GM03348 (cell line): ENCODE results near the gene BAD.

Source experiments
- DNase-seq: peaks from one replicate; pipeline ENCODE4 v3.0.0; 2012; ENCODE audit warnings: low spot score

Gene BAD

DNA sequence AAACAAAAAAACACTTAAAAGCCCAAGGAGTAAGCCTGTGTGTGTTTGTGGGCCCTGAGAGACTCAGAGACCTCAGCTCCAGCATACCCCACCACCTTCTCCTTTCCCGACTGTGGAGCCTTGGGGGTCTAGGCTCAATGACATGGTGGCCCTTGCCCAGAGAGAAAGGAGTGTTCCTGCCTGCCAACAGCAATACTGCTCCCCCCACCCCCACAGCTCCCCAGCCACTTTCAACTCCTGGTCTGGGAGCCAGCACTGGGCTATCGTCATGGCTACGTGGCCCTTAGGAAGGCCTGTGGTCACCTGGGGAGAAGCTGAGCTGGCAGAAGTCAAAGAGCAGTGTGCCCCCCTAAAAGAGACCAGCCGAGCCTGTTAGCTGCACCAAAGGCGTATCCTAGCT, 40.4 kb downstream of the BAD start:
- no peak for DNase-seq

DNA sequence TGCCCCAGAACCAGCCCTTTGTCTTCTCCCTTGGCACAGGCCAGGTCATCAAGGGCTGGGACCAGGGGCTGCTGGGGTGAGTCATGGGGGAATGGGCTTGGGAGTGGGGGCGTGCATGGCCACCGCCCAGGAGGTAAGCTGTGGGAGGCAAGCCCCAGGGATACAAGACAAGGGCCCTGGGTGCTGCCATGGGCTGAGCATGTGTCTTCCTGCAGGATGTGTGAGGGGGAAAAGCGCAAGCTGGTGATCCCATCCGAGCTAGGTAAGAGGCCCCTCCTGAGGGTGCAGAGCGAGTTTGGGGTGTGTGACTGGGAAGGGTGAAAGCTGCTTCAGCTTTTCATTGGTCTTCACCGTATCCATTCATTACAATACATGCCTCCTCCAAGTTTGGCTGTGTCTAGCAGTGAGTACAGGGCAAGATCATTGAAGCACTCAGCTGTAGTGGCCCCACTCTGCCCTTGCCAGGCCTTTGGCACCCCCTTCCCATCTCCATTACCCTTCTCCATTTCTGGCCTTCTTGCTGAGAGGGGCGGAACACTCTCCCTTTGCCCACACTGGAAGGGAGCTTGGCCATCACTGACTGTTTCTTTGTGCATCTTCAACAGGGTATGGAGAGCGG, 41.1 kb downstream of the BAD start:
- no peak for DNase-seq

DNA sequence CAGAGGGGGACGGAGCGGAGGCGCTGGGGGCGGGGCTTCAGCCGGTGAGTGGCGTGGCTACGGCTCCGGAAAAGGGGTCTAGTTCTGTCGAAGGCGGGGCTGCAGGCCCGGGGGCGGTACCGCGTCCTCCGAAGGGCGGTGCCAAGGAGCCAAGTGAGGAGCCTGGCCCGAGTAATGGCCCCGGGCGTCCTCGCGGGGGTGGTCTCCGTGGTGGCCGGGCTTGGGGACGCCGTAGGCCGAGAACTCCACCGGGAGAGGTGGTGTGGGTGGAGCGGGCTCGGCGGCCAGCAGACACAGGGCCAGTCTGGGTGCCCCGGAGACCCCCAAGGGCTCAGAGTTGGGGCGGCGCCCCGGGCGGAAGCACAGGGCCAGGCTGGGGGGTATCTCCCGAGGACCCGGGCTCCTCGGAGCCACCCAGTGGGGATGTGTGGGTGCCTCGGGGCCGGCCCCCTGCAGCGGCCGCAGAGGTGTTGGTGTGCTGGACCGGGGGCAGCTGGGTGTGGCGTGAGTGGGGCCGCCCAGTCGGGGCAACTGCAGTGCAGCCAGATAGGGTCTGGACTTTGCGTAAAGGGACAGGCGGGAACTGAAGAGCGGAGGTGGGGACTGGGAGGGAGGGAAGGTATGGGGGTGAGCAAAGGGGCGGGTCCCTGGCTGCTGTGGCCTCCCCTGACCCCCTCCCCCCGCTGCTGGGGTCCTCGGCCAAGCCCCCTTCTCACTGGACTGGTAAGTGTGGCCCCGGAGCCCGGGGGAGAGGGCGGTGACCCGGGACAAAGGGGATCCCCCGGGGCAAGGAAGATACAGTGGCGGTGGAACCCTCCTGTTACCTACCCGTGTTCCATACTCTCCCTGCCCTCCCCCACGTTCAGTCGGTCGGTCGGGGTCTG, 42.7 kb downstream of the BAD start:
- peak; percentile 98 for DNase-seq

DNA sequence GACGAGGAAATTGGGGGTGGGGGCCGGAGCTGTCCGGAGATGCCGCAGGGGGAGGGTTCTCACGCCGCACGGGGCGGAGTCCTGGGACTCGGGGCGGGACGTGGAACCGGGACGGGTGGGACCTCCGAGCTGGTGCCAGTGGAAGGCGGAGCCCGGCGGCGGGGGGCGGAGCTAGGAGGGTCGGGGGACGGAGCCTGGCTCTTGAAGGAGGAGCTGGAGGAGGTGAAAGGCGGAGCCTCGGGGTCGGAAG, 43.3 kb downstream of the BAD start:
- DNase-seq, result no peak

DNA sequence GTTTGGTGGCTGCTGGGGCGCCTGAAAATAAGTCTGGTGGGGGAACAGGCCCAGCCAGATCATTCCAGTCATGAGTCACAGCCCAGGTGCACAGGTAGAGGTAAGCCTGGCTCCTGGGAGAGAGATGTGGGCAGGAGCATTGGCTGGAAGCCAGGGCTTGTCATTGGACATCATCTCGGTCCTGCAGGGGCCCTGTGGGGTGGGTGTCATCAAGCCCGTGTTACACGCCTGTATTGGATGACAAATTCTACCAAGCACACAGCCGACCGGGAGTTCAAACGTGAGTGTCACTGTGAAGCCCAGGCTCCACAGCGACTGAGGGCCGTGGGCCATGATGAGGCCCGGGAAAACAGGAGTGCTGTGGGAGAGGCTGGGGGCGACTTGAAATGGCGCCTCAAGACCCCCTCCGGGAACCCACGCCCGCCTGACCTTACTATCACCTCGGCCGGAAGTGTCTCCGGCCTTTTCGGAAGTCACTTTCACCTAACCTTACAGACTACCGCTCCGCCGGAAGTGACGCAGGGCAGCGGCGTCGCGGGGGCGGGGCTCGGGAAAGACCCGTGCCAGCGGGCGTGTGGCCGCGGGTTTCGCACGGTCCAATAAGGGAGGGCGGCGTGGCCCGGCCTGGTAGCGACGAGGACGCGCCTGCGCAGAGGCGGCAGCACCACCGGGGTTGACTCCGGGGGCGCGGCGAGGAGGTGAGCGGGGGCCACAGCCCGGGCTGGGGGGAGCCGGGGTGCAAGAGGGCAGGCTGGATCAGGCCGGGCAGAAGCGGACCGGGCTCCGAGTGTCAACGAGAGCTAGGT, 43.8 kb downstream of the BAD start, which contains the start of gene FKBP2:
Gene FKBP2 (plus strand): TSS at position 661 of the 806 bp plus-strand sequence. CDS start 1,293 bp downstream, outside the sequence.
- peak; percentile 99 for DNase-seq

DNA sequence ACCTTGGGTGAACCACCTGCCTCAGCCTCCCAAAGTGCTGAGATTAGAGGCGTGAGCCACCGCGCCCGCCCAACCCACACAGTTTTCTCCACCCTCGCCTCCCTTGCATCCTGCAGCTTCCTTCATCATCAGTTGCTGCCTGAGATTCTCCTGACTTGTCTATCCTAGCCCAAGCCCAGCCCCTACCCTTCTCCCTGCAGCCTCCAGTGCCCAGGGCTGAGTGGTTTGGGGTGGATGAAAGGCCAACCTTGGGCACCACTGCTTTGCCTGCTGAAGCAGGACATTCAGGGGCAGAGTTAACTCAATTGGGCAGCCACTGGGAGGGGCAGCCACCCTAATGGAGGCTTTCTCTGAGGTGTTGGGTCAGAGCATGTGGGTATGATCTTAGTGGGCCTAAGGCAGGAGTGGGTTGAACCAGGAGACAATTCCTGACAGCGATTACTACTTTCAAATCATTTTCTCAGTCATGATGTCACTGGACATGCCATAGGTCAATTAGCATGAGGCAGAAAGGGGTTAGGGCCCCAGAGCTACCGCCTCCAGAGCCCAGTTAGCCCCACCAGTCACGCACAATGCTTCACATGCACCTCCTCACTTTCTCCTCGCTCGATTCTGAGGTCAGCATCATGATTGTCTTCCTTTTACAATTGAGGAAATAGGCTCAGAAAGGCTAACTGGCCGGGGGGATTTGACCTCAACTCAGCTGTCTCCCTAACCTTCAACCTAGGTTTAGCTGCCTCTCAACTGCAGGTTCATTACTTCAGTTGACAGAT, 44.6 kb downstream of the BAD start:
- no peak for DNase-seq

DNA sequence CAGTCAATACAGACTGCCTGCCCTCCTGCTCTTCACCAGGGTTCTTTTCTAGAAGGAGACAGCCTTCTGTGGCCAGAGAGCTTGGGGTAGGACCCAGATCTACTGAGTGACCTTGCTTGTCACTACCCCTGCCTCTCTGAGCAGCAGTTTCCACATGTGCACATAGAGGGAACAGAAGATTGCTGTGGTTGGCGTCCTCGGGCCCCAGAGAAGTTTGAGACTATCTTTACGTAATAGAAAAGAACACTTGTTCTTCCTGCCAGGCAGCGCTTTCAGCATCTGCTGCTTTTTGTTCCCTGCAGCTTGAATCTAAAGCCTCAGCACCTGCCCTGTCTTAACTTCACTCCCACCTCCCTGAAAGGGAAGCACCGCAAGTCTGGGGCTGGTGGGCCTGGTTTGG, 45.5 kb downstream of the BAD start:
- DNase-seq, result no peak

DNA sequence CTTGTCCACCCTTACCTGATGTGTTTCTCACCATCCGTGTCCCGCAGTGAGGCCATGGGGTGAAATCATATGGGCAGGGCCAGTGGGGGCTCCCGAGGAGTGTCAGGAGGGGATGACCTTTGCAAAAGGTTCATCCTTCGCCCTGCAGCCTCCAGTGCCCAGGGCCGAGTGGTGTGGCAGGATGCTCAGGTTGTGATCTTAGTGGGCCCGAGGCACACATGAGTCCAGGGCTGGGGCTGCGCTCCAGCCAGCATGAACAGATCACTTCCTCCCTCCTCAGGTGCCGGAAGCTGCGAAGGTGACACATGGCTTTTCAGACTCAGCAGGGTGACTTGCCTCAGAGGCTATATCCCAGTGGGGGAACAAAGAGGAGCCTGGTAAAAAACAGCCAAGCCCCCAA, 46.4 kb downstream of the BAD start:
- no peak for DNase-seq

DNA sequence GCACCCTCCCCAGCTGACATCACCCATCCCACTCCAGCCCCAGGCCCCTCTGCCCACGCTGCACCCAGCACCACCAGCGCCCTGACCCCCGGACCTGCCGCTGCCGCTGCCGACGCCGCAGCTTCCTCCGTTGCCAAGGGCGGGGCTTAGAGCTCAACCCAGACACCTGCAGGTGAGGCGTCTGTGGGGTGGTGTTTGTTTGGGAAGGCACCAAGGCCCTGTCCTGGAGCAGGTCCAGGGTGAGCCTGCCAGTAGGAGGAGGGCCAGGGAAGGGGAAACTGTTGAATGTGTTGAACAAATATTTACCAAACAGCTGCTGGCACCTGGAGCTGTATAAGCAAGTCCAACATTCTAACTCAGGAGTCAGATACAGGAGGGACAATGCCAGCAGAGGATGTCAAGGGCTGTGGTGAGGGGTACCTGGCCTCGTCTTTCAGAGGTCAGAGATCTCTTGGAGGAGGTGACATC, 46.9 kb downstream of the BAD start:
- no peak for DNase-seq

DNA sequence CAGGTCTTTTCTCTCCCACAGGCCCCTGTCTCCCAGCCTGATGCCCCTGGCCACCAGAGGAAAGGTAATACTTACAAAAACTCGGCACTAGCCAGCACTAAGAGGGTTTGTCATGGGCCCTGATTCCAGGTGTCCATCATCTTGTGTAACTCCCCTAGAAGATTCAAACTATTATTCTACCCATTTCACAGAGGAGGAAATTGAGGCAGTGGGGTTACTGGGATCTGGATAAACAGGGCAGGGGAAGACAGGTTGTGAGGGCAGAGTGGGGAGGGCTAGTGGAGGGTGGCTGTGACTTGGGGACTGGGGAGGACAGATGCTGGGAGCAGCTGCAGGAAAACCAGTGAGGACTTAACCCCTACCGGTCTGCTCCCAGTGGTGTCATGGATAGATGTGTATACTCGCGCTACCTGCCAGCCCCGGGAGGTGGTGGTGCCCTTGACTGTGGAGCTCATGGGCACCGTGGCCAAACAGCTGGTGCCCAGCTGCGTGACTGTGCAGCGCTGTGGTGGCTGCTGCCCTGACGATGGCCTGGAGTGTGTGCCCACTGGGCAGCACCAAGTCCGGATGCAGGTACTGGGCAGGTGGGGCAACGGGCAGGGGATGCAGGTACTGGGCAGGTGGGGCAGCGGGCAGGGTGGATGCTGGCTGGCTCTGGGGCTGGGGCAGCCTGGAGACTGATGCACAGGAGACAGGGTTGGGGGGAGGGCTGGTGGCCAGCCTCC, 48.9 kb downstream of the BAD start:
- no peak for DNase-seq

DNA sequence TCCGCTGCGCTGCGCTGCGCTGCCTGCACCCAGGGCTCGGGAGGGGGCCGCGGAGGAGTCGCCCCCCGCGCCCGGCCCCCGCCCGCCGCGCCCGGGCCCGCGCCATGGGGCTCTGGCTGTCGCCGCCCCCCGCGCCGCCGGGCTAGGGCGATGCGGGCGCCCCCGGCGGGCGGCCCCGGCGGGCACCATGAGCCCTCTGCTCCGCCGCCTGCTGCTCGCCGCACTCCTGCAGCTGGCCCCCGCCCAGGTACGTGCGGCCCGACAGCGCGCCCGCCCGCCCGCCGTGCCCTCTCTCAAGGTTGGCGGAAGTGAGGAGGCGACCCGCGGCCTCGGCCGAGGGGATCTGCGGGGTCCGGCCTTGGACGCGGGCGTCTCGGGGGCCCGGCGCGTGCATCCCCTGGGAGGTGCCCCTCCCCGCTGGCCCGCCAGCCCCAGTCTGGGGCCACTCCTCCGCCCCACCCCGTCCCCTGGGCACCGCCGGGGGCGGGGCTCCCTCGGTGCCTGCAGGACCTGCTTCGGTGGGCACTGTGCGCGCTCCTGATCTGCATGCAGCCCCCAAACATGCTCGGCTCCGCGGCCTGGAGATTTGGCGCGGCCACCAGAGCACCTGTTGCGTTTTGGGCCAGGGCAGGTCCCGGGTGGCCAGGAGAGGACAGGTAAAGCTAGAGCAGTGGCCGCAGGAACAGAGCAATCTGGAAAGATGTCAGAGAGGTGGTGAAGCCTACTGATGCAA, 49.7 kb downstream of the BAD start:
- DNase-seq, result peak; percentile 74

DNA sequence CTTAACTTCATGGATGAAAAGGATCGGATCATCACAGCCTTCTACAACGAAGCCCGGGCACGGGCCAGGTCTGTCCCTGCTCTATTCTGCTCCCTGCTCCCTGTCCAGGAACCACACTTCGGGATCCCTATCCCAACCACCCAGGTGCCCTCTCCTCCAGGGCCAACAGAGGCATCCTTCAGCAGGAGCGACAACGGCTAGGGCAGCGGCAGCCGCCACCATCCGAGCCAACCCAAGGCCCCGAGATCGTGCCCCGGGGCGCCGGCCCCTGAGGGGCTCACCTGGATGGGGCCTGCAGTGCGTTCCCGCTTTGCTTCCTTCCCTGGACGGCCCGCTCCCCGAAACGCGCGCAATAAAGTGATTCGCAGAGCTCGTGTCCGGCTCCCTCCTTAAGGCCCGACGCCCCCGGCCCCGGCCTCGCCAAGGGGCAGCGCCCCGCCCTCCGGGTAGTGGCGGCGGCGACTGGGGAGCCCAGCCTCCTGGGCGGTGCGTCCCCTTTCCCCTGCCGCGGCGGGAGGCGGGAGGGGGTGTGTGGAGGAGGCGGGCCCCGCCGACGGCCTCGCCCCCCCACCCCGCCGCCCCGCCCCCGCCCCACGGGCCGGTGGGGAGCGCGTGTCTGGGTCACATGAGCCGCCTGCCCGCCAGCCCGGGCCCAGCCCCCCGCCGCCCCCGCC, 50.4 kb downstream of the BAD start, which contains the start of gene VEGFB:
Gene VEGFB (plus strand): TSS at position 672 of the 674 bp plus-strand sequence. CDS start 250 bp downstream, outside the sequence.
- peak; percentile 93 for DNase-seq

DNA sequence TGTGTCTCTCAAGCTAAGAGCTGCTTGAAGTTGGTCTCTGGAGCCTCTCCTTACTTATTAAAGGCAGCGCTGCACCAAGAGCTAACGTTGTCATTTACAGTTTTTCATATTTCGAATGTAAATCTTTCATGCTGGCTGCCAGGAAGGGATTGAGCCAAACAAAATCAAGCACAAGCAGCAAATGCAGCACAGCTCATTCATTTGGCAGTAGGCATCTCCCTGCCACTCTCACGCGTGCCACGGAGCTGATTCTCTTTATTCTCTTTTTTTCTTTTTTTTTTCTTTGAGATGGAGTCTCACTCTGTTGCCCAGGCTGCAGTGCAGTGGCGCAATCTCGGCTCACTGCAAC, 51.5 kb downstream of the BAD start:
- no peak for DNase-seq

DNA sequence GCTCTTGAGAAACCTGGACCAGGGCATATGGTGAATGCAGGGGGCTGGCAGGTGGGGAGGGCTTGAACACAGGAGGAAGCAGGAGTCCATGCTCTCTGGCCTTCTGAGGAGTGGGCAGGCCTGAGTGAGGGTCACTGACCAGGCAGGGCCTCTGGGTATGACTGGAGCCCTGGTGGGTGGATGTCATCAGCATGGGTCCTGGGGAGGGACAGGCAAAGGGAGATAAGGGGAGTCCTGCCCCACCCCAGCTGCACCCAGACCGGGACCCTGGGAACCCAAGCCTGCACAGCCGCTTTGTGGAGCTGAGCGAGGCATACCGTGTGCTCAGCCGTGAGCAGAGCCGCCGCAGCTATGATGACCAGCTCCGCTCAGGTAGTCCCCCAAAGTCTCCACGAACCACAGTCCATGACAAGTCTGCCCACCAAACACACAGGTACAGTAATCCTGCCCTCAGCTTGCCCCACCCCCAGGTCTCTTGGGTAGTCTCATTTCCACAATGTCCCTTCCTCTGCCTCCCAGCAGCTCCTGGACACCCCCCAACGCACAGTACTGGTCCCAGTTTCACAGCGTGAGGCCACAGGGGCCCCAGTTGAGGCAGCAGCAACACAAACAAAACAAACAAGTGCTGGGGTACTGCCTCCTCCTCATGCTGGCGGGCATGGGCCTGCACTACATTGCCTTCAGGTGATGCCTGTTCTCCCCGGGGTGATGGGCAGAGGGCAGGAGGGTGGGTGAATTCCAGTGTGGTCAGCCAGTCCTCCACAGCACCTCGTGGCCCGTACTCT, 52.1 kb downstream of the BAD start:
- DNase-seq, result no peak

DNA sequence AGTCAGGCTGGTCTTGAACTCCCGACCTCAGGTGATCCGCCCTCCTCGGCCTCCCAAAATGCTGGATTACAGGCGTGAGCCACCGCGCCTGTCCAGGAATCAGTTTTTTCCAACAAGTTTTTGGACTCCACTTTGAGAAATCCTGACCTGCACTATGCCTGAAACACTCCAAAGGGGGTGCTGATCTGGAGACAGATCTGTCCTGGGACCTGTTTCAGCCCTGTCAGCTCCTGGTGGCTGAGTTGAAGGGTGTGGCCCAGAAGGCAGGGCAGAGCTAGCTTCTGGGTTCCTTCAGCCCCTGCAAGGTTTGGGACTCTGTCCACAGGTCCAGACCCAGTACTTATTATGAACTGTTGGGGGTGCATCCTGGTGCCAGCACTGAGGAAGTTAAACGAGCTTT, 52.9 kb downstream of the BAD start:
- no peak for DNase-seq

DNA sequence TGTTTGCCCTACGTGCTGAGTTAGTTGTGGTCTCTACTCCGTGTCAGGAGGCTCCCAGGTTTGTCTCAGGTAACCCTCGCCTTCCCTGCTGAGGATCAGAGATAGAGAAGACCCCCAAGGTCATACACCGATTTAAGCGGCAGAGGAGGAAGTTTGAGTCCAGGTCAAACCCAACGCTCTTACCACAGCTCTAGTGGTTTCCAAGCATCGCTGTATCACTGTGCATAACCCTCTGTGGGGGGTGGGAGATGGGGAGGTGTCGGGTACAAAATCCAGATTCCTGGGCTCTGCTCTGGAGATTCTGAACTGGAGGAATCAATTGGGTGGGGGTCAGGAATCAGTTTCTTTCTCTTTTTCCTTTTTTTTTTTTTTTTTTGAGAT, 53.5 kb downstream of the BAD start:
- DNase-seq, result no peak

DNA sequence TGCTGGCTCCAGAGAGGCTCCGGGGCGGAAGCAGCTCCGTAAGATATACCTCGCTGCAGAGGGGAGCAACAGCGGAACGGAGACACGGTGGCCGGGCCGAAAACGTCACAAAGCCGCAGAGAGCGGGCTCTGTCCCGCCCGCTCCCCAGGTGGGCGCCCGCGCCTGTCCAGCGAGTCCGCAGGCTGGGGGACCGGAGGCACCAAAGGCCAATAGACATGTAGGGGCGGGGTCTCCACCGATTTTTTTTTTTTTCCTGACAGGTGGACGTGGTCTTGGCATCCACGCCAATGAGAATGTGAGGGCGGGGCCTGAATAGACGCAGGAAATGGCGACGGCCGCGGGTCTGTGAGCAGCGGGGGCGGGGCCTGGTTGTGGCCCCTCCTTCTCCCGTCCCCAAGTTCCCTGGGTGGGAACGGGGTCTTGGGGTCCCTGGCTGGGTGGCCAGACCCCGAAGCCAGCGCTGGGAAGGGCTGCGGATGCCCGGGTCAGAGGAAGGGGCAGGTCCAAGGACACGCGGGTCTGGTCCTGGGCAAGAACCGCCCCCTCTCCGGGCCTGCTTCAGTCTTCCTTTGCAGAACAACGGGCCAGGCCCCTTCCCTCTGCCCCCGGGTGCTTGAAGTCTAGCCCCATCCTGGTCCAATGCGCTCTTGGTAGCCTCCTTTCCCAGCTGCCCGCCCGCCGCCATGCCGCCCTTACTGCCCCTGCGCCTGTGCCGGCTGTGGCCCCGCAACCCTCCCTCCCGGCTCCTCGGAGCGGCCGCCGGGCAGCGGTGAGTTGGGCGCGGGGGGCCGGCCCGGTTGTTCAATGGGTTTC, 54.1 kb downstream of the BAD start, which contains the start of gene DNAJC4:
Gene DNAJC4 (plus strand): TSS at position 378 of the 814 bp plus-strand sequence. CDS start 307 bp downstream, at position 685.
- DNase-seq, result peak; percentile 86

DNA sequence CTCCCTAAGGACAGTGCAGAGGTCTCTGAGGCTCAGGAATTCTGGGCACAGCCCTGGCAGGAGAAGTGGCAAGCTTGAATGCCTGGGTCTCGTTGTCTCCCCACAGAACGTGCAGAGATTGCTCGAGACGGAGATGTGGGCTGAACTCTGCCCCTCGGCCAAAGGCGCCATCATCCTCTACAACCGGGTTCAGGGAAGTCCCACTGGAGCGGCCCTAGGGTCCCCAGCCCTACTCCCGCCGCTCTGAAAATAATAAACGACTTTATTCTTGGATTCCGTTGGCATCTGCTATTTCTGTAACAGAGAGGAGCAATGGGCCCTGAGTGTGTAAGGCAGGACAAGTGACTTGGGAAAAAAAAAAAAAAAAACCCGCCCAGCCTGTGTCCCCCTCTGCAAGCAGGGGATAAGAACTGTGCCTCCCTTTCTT, 54.7 kb downstream of the BAD start:
- DNase-seq, result no peak
